Fibroblast of upper back skin (primary cell): ENCODE data around the gene RFC4.
A peak's percentile ranks its signal among the peaks of the same experiment; 100 is the strongest.
"Not testable (repeated sequence)": the region's sequence is repeated elsewhere in the genome, so short reads cannot be mapped to it uniquely, and the experiment has no call there.

Experiments used
- DNase-seq: peaks from one replicate; pipeline ENCODE4 v3.0.0-alpha.2; 2013

Gene RFC4

GRCh38 chr3:186824430-186825139 lies 18.3 kb upstream of the RFC4 start:
- DNase-seq, result no peak

GRCh38 chr3:186823386-186823785 lies 17.1 kb upstream of the RFC4 start:
- DNase-seq, result peak; percentile 68

- DNase-seq, result not testable (repeated sequence)
Measured at GRCh38 chr3:186822388-186822759, 16.1 kb upstream of the RFC4 start.

- DNase-seq, result peak; percentile 86
Measured at GRCh38 chr3:186821429-186822387, 15.4 kb upstream of the RFC4 start.

- DNase-seq, result no peak
Measured at GRCh38 chr3:186818956-186819355, 12.7 kb upstream of the RFC4 start.

- DNase-seq, result no peak
Measured at GRCh38 chr3:186818516-186818915, 12.2 kb upstream of the RFC4 start.

GRCh38 chr3:186815435-186815834 lies 9.2 kb upstream of the RFC4 start:
- peak; percentile 86 for DNase-seq

GRCh38 chr3:186814100-186814499 lies 7.8 kb upstream of the RFC4 start:
- DNase-seq, result peak; percentile 33

GRCh38 chr3:186811313-186811712 lies 5.0 kb upstream of the RFC4 start:
- DNase-seq, result not testable (repeated sequence)

- no peak for DNase-seq
Measured at GRCh38 chr3:186810336-186810996, 4.2 kb upstream of the RFC4 start.

GRCh38 chr3:186807231-186807630 lies 949 bp upstream of the RFC4 start:
- no peak for DNase-seq

GRCh38 chr3:186803447-186803846 lies 2.8 kb downstream of the RFC4 start:
- not testable (repeated sequence) for DNase-seq

GRCh38 chr3:186802701-186803100 lies 3.6 kb downstream of the RFC4 start:
- no peak for DNase-seq

- DNase-seq, result no peak
Measured at GRCh38 chr3:186800285-186800684, 6.0 kb downstream of the RFC4 start.

- no peak for DNase-seq
Measured at GRCh38 chr3:186798239-186798874, 7.9 kb downstream of the RFC4 start.

GRCh38 chr3:186790261-186790981 lies 15.9 kb downstream of the RFC4 start:
- peak; percentile 51 for DNase-seq

GRCh38 chr3:186789554-186790260 lies 16.6 kb downstream of the RFC4 start:
- no peak for DNase-seq

GRCh38 chr3:186788482-186789370 lies 17.6 kb downstream of the RFC4 start:
- DNase-seq, result no peak

- no peak for DNase-seq
Measured at GRCh38 chr3:186787642-186788481, 18.4 kb downstream of the RFC4 start.

- no peak for DNase-seq
Measured at GRCh38 chr3:186786922-186787321, 19.4 kb downstream of the RFC4 start.
